ENCODE data around the gene TNS3. TPM values are rescaled to one million over a fixed set of nuclear protein-coding genes. Genes with fewer than 3 reads are reported as not detected.

TNS3 gene
- 10 to 100 TPM; 34.6 to 52.5 (median 48.6) TPM for total RNA-seq

DNA sequence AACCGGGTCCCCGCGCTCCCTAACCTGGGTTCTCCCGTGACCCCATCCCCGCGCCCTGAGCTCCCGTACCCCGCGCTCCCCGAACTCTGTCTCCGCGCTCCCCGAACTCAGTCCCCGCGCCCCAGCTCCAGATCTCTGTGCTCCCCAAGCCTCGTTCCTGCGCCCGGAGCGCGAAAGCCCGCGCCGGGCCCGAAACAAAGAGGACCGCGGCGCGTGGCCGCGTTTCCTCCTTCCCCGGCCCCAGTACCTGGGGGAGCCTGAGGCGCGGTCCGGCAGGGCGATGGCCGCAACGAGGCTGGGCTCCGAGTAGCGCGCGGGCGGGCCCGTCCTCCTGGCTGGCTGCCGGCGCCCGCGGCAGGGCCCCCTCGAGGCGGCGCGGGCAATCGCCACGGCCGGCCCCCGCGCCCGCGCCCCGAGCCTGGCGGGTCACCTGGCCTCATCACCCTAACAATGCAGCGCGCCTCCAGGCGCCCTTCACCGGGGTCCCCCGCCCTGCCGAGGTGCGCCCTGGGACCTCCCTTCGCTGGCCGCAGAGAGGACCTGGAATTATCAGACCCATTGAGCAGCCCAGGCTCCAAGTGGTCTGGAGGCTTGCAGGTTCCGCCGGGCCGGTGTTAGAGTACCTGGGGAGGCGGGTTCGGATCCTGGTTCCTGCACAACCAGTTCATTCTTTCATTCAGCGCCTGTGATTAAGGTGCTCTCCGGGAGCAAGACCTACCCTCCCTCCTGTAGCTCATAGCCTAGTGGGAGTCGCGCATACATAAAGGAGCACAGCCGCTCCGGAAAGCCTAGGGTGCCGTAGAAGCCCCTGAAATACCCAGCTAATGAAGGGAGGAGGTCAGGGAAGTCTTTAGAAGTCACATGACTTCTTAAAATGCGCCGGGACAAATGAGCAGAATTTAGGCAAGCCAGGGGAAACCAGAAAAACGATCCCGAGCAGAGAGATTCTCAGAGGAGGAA, at the start of gene TNS3:
TNS3 (minus strand) TSS at position 308 of the 960 bp plus-strand sequence. CDS start 142,475 bp downstream, outside the sequence.
- Histone ChIP-seq H3K4me3 (peak within 1 kb of the TSS; percentile 73 to 93 (median 85)), H3K36me3 (no peaks in the 10 kb centered on the region), H3K27ac (replicated peaks in 1 of 4) (peak within 1 kb of the TSS; percentile 80 to 85 (median 84)), H3K4me1 (peaks cover 42 to 71% (median 65%) of the 10 kb centered on the region in 4 donors), H3K27me3 (no peaks in the 10 kb centered on the region), H3K9me3 (no peaks in the 10 kb centered on the region)
- intact Hi-C loops (cut with DNase I) = no loop called here
- peak in 2 of 3 experiments; percentile 36 to 42 for TF ChIP-seq CTCF (IDR thresholded peaks at IDR 0.05)
- TF ChIP-seq EP300 (IDR thresholded peaks at IDR 0.05) = no peak
- no peak for DNase-seq (ENCODE audit: extremely low spot score)
- 46% methylated on average over 15 of the region's 85 CpGs for WGBS

GRCh38 chr7:47631711-47632110, 49.8 kb upstream of the TNS3 start:
- H3K4me1 ChIP-seq = peaks cover 14 to 33% (median 28%) of the 10 kb centered on the region in 4 donors
- H3K9me3 ChIP-seq = no peaks in the 10 kb centered on the region
- intact Hi-C loops (cut with DNase I) = loop anchor here (10.0 kb wide), 2 partner anchors 117 to 143 kb away; no protein-coding TSS in a partner anchor
- no peaks in the 10 kb centered on the region for H3K27me3 ChIP-seq
- no peak overlapping the region for H3K4me3 ChIP-seq
- WGBS = 96% methylated on average over 12 of the region's 13 CpGs
- H3K36me3 ChIP-seq = no peaks in the 10 kb centered on the region
- no peak overlapping the region for H3K27ac ChIP-seq (replicated peaks in 1 of 4)
- TF ChIP-seq EP300 (IDR thresholded peaks at IDR 0.05) (no peak), CTCF (IDR thresholded peaks at IDR 0.05) (no peak), POLR2AphosphoS5 (IDR thresholded peaks at IDR 0.05) (no peak), POLR2A (IDR thresholded peaks at IDR 0.05; ENCODE audit: low read depth) (no peak)
- DNase-seq (ENCODE audit: extremely low spot score) = no peak

- WGBS = 72% methylated on average over 7 of the region's 7 CpGs
- Histone ChIP-seq H3K27me3 (no peaks in the 10 kb centered on the region), H3K4me1 (peaks cover 9 to 21% (median 17%) of the 10 kb centered on the region in 4 donors), H3K9me3 (no peaks in the 10 kb centered on the region), H3K4me3 (no peak overlapping the region), H3K27ac (replicated peaks in 1 of 4) (no peak overlapping the region), H3K36me3 (no peaks in the 10 kb centered on the region)
- no peak for DNase-seq (ENCODE audit: extremely low spot score)
- TF ChIP-seq POLR2AphosphoS5 (IDR thresholded peaks at IDR 0.05) (no peak), POLR2A (IDR thresholded peaks at IDR 0.05; ENCODE audit: low read depth) (no peak), EP300 (IDR thresholded peaks at IDR 0.05) (no peak), CTCF (IDR thresholded peaks at IDR 0.05) (no peak)
- intact Hi-C loops (cut with DNase I) = no loop called here
Measured at GRCh38 chr7:47627580-47628283, 45.8 kb upstream of the TNS3 start.

DNA sequence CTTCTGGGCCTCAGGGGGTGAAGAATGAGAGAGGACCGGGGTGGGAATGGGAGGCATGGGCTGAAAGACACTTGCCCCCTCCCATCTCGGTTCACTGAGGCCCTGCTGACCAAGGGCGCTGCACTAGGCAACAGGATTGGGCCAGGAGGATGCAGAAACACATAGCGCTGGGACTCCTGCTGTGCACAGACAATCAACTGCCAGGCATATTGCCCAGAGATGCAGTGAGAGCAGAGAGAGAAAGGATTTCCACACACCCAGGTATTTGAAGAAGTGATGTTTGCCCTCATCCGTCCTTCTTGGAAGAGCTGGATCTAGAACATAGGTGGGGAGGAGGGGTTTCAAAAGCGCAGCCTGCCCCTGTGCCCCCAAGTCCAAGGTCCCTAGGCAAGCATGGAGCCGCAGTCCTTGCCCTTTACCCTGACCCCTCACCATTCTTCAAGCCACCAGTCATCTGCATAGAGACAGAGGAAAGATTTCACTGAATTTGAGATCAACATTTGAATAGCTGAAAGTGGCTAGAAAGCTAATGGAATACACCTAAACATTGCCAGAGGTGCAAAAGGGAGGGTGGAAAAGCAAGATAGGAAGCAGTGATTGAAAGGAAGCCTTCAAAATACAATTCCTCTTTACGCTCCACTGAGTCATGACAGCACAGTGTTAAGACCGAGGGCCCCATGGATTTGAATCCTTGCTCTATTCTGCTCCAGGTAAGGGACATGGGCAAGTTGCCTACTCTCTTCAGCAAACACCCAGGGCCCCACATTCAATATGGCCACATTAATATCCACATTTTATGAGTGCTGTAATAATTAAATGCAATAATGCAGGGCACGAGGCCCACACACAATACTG, 44.2 kb upstream of the TNS3 start:
- 96% methylated on average over 9 of the region's 10 CpGs for WGBS

More for the DNA sequence above, 44.2 kb upstream of the TNS3 start:
- Histone ChIP-seq H3K4me3 (no peak overlapping the region), H3K27ac (replicated peaks in 1 of 4) (no peak overlapping the region), H3K27me3 (no peaks in the 10 kb centered on the region), H3K4me1 (peaks cover 21 to 38% (median 34%) of the 10 kb centered on the region in 4 donors), H3K9me3 (no peaks in the 10 kb centered on the region), H3K36me3 (no peaks in the 10 kb centered on the region)
- TF ChIP-seq POLR2AphosphoS5 (IDR thresholded peaks at IDR 0.05) (no peak), EP300 (IDR thresholded peaks at IDR 0.05) (no peak), POLR2A (IDR thresholded peaks at IDR 0.05; ENCODE audit: low read depth) (no peak), CTCF (IDR thresholded peaks at IDR 0.05) (no peak)
- DNase-seq (ENCODE audit: extremely low spot score) = no peak
- intact Hi-C loops (cut with DNase I) = no loop called here
